Stimulated activated naive B cell treated with anti-CD40 and anti-IgM and Interleukin-4, amounts not matched to agents 10 μg/mL and 1 μg/mL and 100 μg/mL, for 72 hours (primary cell): Measurements from ENCODE around the gene TCF12.
"Not testable (repeated sequence)": the region's sequence is repeated elsewhere in the genome, so short reads cannot be mapped to it uniquely, and the experiment has no call there.

ENCODE experiments used
- ATAC-seq, 2 donors: fragments of 150-1000 bp; cut with Tn5 transposase; replicated peaks; 2 replicates each; pipeline ENCODE4 v1.10.0; 2021; ENCODE audit warnings: moderate library complexity in 1 of 2
- DNase-seq: peaks from one replicate; pipeline ENCODE4 v3.0.0; 2021
- H3K27ac Mint-ChIP-seq: one replicate; pipeline ENCODE4 v1.8.0; 2022; ENCODE audit warnings: mild to moderate bottlenecking, mixed read lengths
- H3K27me3 Mint-ChIP-seq, 2 donors: one replicate each; pipeline ENCODE4 v1.8.0; 2022; ENCODE audit warnings: mixed read lengths in 2 of 2
- H3K36me3 Mint-ChIP-seq, 2 donors: one replicate each; pipeline ENCODE4 v1.8.0; 2022; ENCODE audit warnings: mixed read lengths in 2 of 2, mild to moderate bottlenecking in 1 of 2
- H3K4me1 Mint-ChIP-seq, 2 donors: one replicate each; pipeline ENCODE4 v1.8.0; 2022; ENCODE audit warnings: mixed read lengths in 2 of 2, mild to moderate bottlenecking in 1 of 2
- H3K4me3 Mint-ChIP-seq, 2 donors: one replicate each; pipeline ENCODE4 v1.8.0; 2022; ENCODE audit warnings: mild to moderate bottlenecking in 2 of 2, mixed read lengths in 2 of 2, moderate library complexity in 1 of 2
- H3K9me3 Mint-ChIP-seq, 2 donors: one replicate each; pipeline ENCODE4 v1.8.0; 2022; ENCODE audit warnings: mixed read lengths in 2 of 2, mild to moderate bottlenecking in 1 of 2

The TCF12 gene

GRCh38 chr15:57158997-57159668, 240.7 kb downstream of the TCF12 start:
- H3K9me3 Mint-ChIP-seq: peaks cover under 1 to 1% of the 10 kb centered on the region in 2 donors
- H3K27me3 Mint-ChIP-seq: no peaks in the 10 kb centered on the region
- no peak overlapping the region for H3K4me3 Mint-ChIP-seq
- peaks cover 12 to 32% of the 10 kb centered on the region in 2 donors for H3K36me3 Mint-ChIP-seq
- no peak overlapping the region for H3K27ac Mint-ChIP-seq
- ATAC-seq: no peak
- DNase-seq: no peak
- peaks cover 4 to 9% of the 10 kb centered on the region in 2 donors for H3K4me1 Mint-ChIP-seq

GRCh38 chr15:57159767-57160166, 241.3 kb downstream of the TCF12 start:
- DNase-seq: no peak
- H3K9me3 Mint-ChIP-seq: peaks cover 1 to 4% of the 10 kb centered on the region in 2 donors
- H3K27ac Mint-ChIP-seq: no peak overlapping the region
- H3K36me3 Mint-ChIP-seq: peaks cover 12 to 34% of the 10 kb centered on the region in 2 donors
- H3K27me3 Mint-ChIP-seq: no peaks in the 10 kb centered on the region
- peaks cover 6 to 10% of the 10 kb centered on the region in 2 donors for H3K4me1 Mint-ChIP-seq
- ATAC-seq: no peak
- no peak overlapping the region for H3K4me3 Mint-ChIP-seq

- H3K27me3 Mint-ChIP-seq: no peaks in the 10 kb centered on the region
- no peak for ATAC-seq
- H3K4me1 Mint-ChIP-seq: peaks cover 6 to 15% of the 10 kb centered on the region in 2 donors
- no peak overlapping the region for H3K4me3 Mint-ChIP-seq
- H3K9me3 Mint-ChIP-seq: peaks cover 1 to 4% of the 10 kb centered on the region in 2 donors
- no peak overlapping the region for H3K27ac Mint-ChIP-seq
- DNase-seq: no peak
- peaks cover 12 to 32% of the 10 kb centered on the region in 2 donors for H3K36me3 Mint-ChIP-seq
Measured at GRCh38 chr15:57160823-57161560, 242.5 kb downstream of the TCF12 start.

GRCh38 chr15:57164251-57164650, 245.8 kb downstream of the TCF12 start:
- not testable (repeated sequence) for H3K27me3 Mint-ChIP-seq, H3K4me3 Mint-ChIP-seq, H3K27ac Mint-ChIP-seq, DNase-seq, H3K9me3 Mint-ChIP-seq
- peaks cover 19 to 35% of the 10 kb centered on the region in 2 donors for H3K36me3 Mint-ChIP-seq
- ATAC-seq: peak in 1 of 2 donors; percentile 16
- peaks cover 2 to 21% of the 10 kb centered on the region in 2 donors for H3K4me1 Mint-ChIP-seq

GRCh38 chr15:57165992-57166391, 247.5 kb downstream of the TCF12 start:
- no peak overlapping the region for H3K27ac Mint-ChIP-seq

GRCh38 chr15:57167821-57168395, 249.5 kb downstream of the TCF12 start:
- peaks cover 2 to 21% of the 10 kb centered on the region in 2 donors for H3K4me1 Mint-ChIP-seq
- no peaks in the 10 kb centered on the region for H3K27me3 Mint-ChIP-seq
- ATAC-seq (no peak), DNase-seq (no peak)
- peaks cover 21 to 44% of the 10 kb centered on the region in 2 donors for H3K36me3 Mint-ChIP-seq
- no peak overlapping the region for H3K4me3 Mint-ChIP-seq
- H3K27ac Mint-ChIP-seq: no peak overlapping the region
- peaks cover 1 to 4% of the 10 kb centered on the region in 2 donors for H3K9me3 Mint-ChIP-seq

More at GRCh38 chr15:57165992-57166391, 247.5 kb downstream of the TCF12 start:
- H3K9me3 Mint-ChIP-seq: peaks cover 1 to 4% of the 10 kb centered on the region in 2 donors
- DNase-seq (no peak), ATAC-seq (no peak)
- peaks cover 19 to 32% of the 10 kb centered on the region in 2 donors for H3K36me3 Mint-ChIP-seq
- H3K4me1 Mint-ChIP-seq: peaks cover 2 to 21% of the 10 kb centered on the region in 2 donors
- H3K4me3 Mint-ChIP-seq: no peak overlapping the region
- no peaks in the 10 kb centered on the region for H3K27me3 Mint-ChIP-seq

- ATAC-seq: no peak
- H3K27me3 Mint-ChIP-seq: no peaks in the 10 kb centered on the region
- H3K36me3 Mint-ChIP-seq: peaks cover 20 to 39% of the 10 kb centered on the region in 2 donors
- H3K27ac Mint-ChIP-seq: no peak overlapping the region
- H3K4me3 Mint-ChIP-seq: no peak overlapping the region
- H3K4me1 Mint-ChIP-seq: peaks cover 2 to 30% of the 10 kb centered on the region in 2 donors
- no peaks in the 10 kb centered on the region for H3K9me3 Mint-ChIP-seq
- DNase-seq: no peak
Measured at GRCh38 chr15:57169643-57170042, 251.2 kb downstream of the TCF12 start.

- Mint-ChIP-seq H3K36me3 (peaks cover 22 to 38% of the 10 kb centered on the region in 2 donors), H3K4me3 (no peak overlapping the region), H3K27me3 (no peaks in the 10 kb centered on the region), H3K9me3 (no peaks in the 10 kb centered on the region), H3K4me1 (peaks cover 2 to 26% of the 10 kb centered on the region in 2 donors), H3K27ac (no peak overlapping the region)
- DNase-seq: no peak
- ATAC-seq: no peak
Measured at GRCh38 chr15:57171426-57171825, 253.0 kb downstream of the TCF12 start.

- Mint-ChIP-seq H3K9me3 (no peaks in the 10 kb centered on the region), H3K27ac (no peak overlapping the region), H3K36me3 (peaks cover 24 to 45% of the 10 kb centered on the region in 2 donors), H3K4me1 (peaks cover 2 to 15% of the 10 kb centered on the region in 2 donors), H3K4me3 (no peak overlapping the region), H3K27me3 (no peaks in the 10 kb centered on the region)
- DNase-seq: no peak
- no peak for ATAC-seq
Measured at GRCh38 chr15:57172925-57173324, 254.5 kb downstream of the TCF12 start.

GRCh38 chr15:57183041-57183440, 264.6 kb downstream of the TCF12 start:
- peaks cover 17 to 36% of the 10 kb centered on the region in 2 donors for H3K36me3 Mint-ChIP-seq
- H3K4me3 Mint-ChIP-seq: no peak overlapping the region
- H3K9me3 Mint-ChIP-seq: peaks cover 0 to 7% of the 10 kb centered on the region in 2 donors
- H3K27ac Mint-ChIP-seq: no peak overlapping the region
- H3K4me1 Mint-ChIP-seq: peaks cover 5% of the 10 kb centered on the region in 2 donors
- DNase-seq: no peak
- no peak for ATAC-seq
- H3K27me3 Mint-ChIP-seq: no peaks in the 10 kb centered on the region

- DNase-seq: no peak
- ATAC-seq: no peak
- Mint-ChIP-seq H3K4me1 (peaks cover 5 to 7% of the 10 kb centered on the region in 2 donors), H3K36me3 (peaks cover 17 to 36% of the 10 kb centered on the region in 2 donors), H3K4me3 (no peak overlapping the region), H3K27me3 (no peaks in the 10 kb centered on the region), H3K9me3 (peaks cover 0 to 7% of the 10 kb centered on the region in 2 donors), H3K27ac (no peak overlapping the region)
Measured at GRCh38 chr15:57183614-57184344, 265.3 kb downstream of the TCF12 start.

- H3K27me3 Mint-ChIP-seq: no peaks in the 10 kb centered on the region
- DNase-seq (no peak), ATAC-seq (no peak)
- H3K36me3 Mint-ChIP-seq: peaks cover 17 to 35% of the 10 kb centered on the region in 2 donors
- H3K4me3 Mint-ChIP-seq: no peak overlapping the region
- no peak overlapping the region for H3K27ac Mint-ChIP-seq
- H3K4me1 Mint-ChIP-seq: peaks cover 5 to 10% of the 10 kb centered on the region in 2 donors
- H3K9me3 Mint-ChIP-seq: peaks cover 0 to 7% of the 10 kb centered on the region in 2 donors
Measured at GRCh38 chr15:57184502-57184901, 266.1 kb downstream of the TCF12 start.

GRCh38 chr15:57185507-57186074, 267.1 kb downstream of the TCF12 start:
- ATAC-seq (no peak), DNase-seq (no peak)
- Mint-ChIP-seq H3K36me3 (peaks cover 15 to 32% of the 10 kb centered on the region in 2 donors), H3K4me1 (peaks cover 12 to 20% of the 10 kb centered on the region in 2 donors), H3K4me3 (no peak overlapping the region), H3K9me3 (peaks cover 0 to 7% of the 10 kb centered on the region in 2 donors), H3K27me3 (no peaks in the 10 kb centered on the region), H3K27ac (no peak overlapping the region)

GRCh38 chr15:57189466-57189865, 271.0 kb downstream of the TCF12 start:
- Mint-ChIP-seq H3K27me3 (no peaks in the 10 kb centered on the region), H3K4me3 (no peak overlapping the region), H3K4me1 (peaks cover 14 to 33% of the 10 kb centered on the region in 2 donors), H3K27ac (no peak overlapping the region), H3K36me3 (peaks cover 32 to 42% of the 10 kb centered on the region in 2 donors), H3K9me3 (peaks cover 0 to 7% of the 10 kb centered on the region in 2 donors)
- ATAC-seq (no peak), DNase-seq (no peak)
